NT2/D1 (cell line): ENCODE measurements around the gene CYB5B.
A peak's percentile ranks its signal among the peaks of the same experiment; 100 is the strongest.

Experiments
- DNase-seq: peaks from one replicate; pipeline ENCODE4 v3.0.0-alpha.2; 2011; ENCODE audit warnings: low read depth, low spot score
- H3K27me3 ChIP-seq: 2 replicates; pipeline ENCODE4 v1.6.0; 2011; ENCODE audit warnings: mild to moderate bottlenecking; ENCODE audit not compliant: insufficient read length, insufficient read depth
- H3K36me3 ChIP-seq: 2 replicates; pipeline ENCODE4 v1.6.1; 2011; ENCODE audit warnings: mild to moderate bottlenecking, low read length, mixed read lengths; ENCODE audit not compliant: insufficient read depth, insufficient read length
- H3K4me1 ChIP-seq: 2 replicates; pipeline ENCODE4 v1.5.1; 2011; ENCODE audit not compliant: insufficient read depth, insufficient read length
- H3K4me3 ChIP-seq: 2 replicates; pipeline ENCODE4 v1.5.1; 2011; ENCODE audit warnings: low read depth; ENCODE audit not compliant: insufficient read length
- H3K9ac ChIP-seq: 2 replicates; pipeline ENCODE4 v1.6.0; 2011; ENCODE audit warnings: low read depth; ENCODE audit not compliant: insufficient read length
- H3K9me3 ChIP-seq: 2 replicates; pipeline ENCODE4 v1.5.1; 2011; ENCODE audit warnings: mild to moderate bottlenecking, low read length; ENCODE audit not compliant: insufficient read depth
- SUZ12 ChIP-seq: IDR thresholded peaks from 2 replicates; pipeline ENCODE4 v1.6.1; 2011; ENCODE audit not compliant: insufficient read length, insufficient read depth; ENCODE audit errors: extremely low read depth
- YY1 ChIP-seq: IDR thresholded peaks from 2 replicates; pipeline ENCODE4 v1.6.1; 2011; ENCODE audit not compliant: insufficient read length, insufficient read depth
- ZNF274 ChIP-seq: IDR thresholded peaks from 2 replicates; pipeline ENCODE4 v1.6.1; 2011; ENCODE audit warnings: mild to moderate bottlenecking, low read depth, low read length

Gene CYB5B

GRCh38 chr16:69482410-69482991 lies 58.1 kb downstream of the CYB5B start:
- H3K27me3 ChIP-seq = no peaks in the 10 kb centered on the region
- TF ChIP-seq ZNF274 (no peak), SUZ12 (no peak), YY1 (no peak)
- no peak for DNase-seq
- no peaks in the 10 kb centered on the region for H3K9me3 ChIP-seq
- H3K9ac ChIP-seq = no peak overlapping the region
- H3K4me3 ChIP-seq = no peak overlapping the region
- H3K4me1 ChIP-seq = peaks cover 3% of the 10 kb centered on the region
- H3K36me3 ChIP-seq = no peaks in the 10 kb centered on the region

- H3K9ac ChIP-seq = no peak overlapping the region
- no peak for DNase-seq
- H3K4me3 ChIP-seq = no peak overlapping the region
- H3K27me3 ChIP-seq = no peaks in the 10 kb centered on the region
- H3K9me3 ChIP-seq = no peaks in the 10 kb centered on the region
- peaks cover 3% of the 10 kb centered on the region for H3K4me1 ChIP-seq
- TF ChIP-seq SUZ12 (no peak), YY1 (no peak), ZNF274 (no peak)
- no peaks in the 10 kb centered on the region for H3K36me3 ChIP-seq
Measured at GRCh38 chr16:69483611-69484010, 59.2 kb downstream of the CYB5B start.

- H3K27me3 ChIP-seq = no peaks in the 10 kb centered on the region
- no peak for TF ChIP-seq ZNF274
- no peak for TF ChIP-seq YY1
- no peak for TF ChIP-seq SUZ12
- peaks cover 3% of the 10 kb centered on the region for H3K4me1 ChIP-seq
- H3K9ac ChIP-seq = no peak overlapping the region
- DNase-seq = no peak
- H3K4me3 ChIP-seq = no peak overlapping the region
- H3K9me3 ChIP-seq = no peaks in the 10 kb centered on the region
- H3K36me3 ChIP-seq = no peaks in the 10 kb centered on the region
Measured at GRCh38 chr16:69485361-69485760, 60.9 kb downstream of the CYB5B start.

- Histone ChIP-seq H3K4me1 (peaks cover 3% of the 10 kb centered on the region), H3K36me3 (no peaks in the 10 kb centered on the region), H3K9me3 (no peaks in the 10 kb centered on the region), H3K27me3 (no peaks in the 10 kb centered on the region), H3K9ac (no peak overlapping the region), H3K4me3 (no peak overlapping the region)
- no peak for TF ChIP-seq ZNF274
- TF ChIP-seq YY1 = no peak
- TF ChIP-seq SUZ12 = no peak
- no peak for DNase-seq
Measured at GRCh38 chr16:69485816-69486215, 61.4 kb downstream of the CYB5B start.

- no peak overlapping the region for H3K4me3 ChIP-seq
- no peak for TF ChIP-seq SUZ12
- H3K9me3 ChIP-seq = no peaks in the 10 kb centered on the region
- H3K4me1 ChIP-seq = peaks cover 3% of the 10 kb centered on the region
- H3K36me3 ChIP-seq = no peaks in the 10 kb centered on the region
- H3K9ac ChIP-seq = no peak overlapping the region
- H3K27me3 ChIP-seq = no peaks in the 10 kb centered on the region
- DNase-seq = no peak
Measured at GRCh38 chr16:69486272-69486671, 61.9 kb downstream of the CYB5B start.

GRCh38 chr16:69486724-69487123 lies 62.3 kb downstream of the CYB5B start:
- Histone ChIP-seq H3K9ac (no peak overlapping the region), H3K4me1 (peaks cover 3% of the 10 kb centered on the region), H3K27me3 (no peaks in the 10 kb centered on the region), H3K4me3 (no peak overlapping the region), H3K36me3 (no peaks in the 10 kb centered on the region), H3K9me3 (no peaks in the 10 kb centered on the region)
- DNase-seq = no peak
- TF ChIP-seq YY1 = no peak
- TF ChIP-seq ZNF274 = no peak
- TF ChIP-seq SUZ12 = no peak

DNA sequence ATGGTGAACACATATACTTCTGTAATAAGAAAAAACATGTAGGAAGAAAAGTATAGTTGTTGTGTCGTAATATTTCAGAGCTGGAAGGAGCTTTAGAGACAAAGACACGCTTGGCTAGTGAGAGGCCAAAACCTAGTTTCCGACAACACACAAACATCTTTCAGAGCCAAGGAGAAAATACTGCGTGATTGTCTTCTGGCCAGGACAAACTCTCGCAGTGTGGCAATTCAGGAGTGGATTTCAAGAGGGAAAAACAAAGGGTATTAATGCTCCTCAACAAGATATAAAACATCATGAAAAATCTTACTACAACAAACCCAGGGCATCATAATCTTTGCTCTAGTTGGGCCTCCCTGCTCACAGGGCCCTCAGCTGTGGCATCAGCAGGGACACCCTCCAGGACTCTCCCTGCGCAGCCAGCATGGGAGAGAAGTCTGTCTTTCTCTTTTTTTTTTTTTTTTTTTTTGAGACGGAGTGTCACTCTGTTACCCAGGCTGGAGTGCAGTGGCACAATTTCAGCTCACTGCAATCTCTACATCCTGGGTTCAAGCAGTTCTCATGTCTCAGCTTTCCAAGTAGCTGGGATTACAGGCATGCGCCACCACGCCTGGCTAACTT lies 66.4 kb downstream of the CYB5B start:
- no peak overlapping the region for H3K9ac ChIP-seq
- DNase-seq = no peak
- no peaks in the 10 kb centered on the region for H3K9me3 ChIP-seq
- TF ChIP-seq ZNF274 (no peak), SUZ12 (no peak), YY1 (no peak)
- no peaks in the 10 kb centered on the region for H3K36me3 ChIP-seq
- no peak overlapping the region for H3K4me3 ChIP-seq
- no peaks in the 10 kb centered on the region for H3K27me3 ChIP-seq
- H3K4me1 ChIP-seq = peaks cover 3% of the 10 kb centered on the region

DNA sequence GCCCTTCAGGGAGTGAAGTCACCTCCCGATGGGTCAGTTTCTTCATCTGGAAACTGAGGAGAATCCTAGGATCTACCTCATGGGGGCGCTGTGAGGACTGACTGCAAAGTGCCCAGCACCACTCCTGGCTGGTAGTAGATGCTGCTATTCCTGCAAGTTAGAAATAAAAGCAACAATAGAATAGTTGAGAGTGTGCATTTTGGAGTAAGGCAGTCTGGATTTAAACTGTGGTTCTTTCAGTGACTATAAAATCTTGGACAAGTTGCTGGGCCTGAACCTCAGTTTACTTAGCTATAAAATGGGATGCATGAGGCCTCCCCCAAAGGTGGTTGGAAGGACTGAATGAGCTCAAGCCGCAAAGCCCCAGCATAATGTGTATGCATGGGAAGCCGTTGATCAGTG lies 70.6 kb downstream of the CYB5B start:
- no peaks in the 10 kb centered on the region for H3K9me3 ChIP-seq
- no peaks in the 10 kb centered on the region for H3K36me3 ChIP-seq
- H3K4me1 ChIP-seq = peaks cover 2% of the 10 kb centered on the region
- H3K9ac ChIP-seq = no peak overlapping the region
- no peak overlapping the region for H3K4me3 ChIP-seq
- TF ChIP-seq SUZ12 = no peak
- no peak for TF ChIP-seq ZNF274
- no peak for TF ChIP-seq YY1
- H3K27me3 ChIP-seq = no peaks in the 10 kb centered on the region
- DNase-seq = peak; percentile 40
